Hair follicular keratinocyte (primary cell): Measurements from ENCODE around the gene CETN3. TPM values are rescaled to one million over a fixed set of nuclear protein-coding genes. Genes with fewer than 3 reads are reported as not detected.

Source experiments
- total RNA-seq: library from RNA; depleted of rRNA; stranded (reverse); fragments of >200 nt; gene quantifications from 2 replicates; pipeline ENCODE4 v1.2.3, GENCODE V29; 2015

The CETN3 gene
- total RNA-seq = 19.7 and 21.4 TPM in 2 replicates

GRCh38 chr5:90409318-90410177 lies at the start of gene CETN3:
TSS of gene CETN3 (minus strand) at chr5:90409756. CDS start at chr5:90409661, 95 bp downstream.

Other genes starting within 250 kb of the CETN3 start
- 4.3 and 5.5 TPM in 2 replicates for gene MBLAC2, start 65.0 kb upstream of the CETN3 start, total RNA-seq
- 14.4 and 32.8 TPM in 2 replicates for gene POLR3G, start 65.1 kb upstream of the CETN3 start, total RNA-seq
- gene LYSMD3, start 119.8 kb upstream of the CETN3 start, total RNA-seq = 9.6 and 10.4 TPM in 2 replicates
- gene ADGRV1, start 149.0 kb upstream of the CETN3 start, total RNA-seq = 0.39 TPM in 1 of 2 replicates, not detected in the other